Activated naive CD4-positive, alpha-beta T cell treated with Interleukin-2 at 50 U/mL for 16 hours (primary cell): Measurements from ENCODE around the gene AGAP1.
A peak's percentile ranks its signal among the peaks of the same experiment; 100 is the strongest.

Source experiments
- DNase-seq: peaks from one replicate; pipeline ENCODE4 v3.0.0-alpha.2; 2020

The AGAP1 gene

GRCh38 chr2:235612181-235612950 is 118.5 kb downstream of the AGAP1 start:
- DNase-seq, result no peak

- DNase-seq, result no peak
These were observed 119.8 kb downstream of the AGAP1 start for GRCh38 chr2:235613649-235614048.

- DNase-seq, result no peak
These were observed 120.5 kb downstream of the AGAP1 start for GRCh38 chr2:235614176-235614860.

GRCh38 chr2:235614900-235615712 is 121.3 kb downstream of the AGAP1 start:
- no peak for DNase-seq

GRCh38 chr2:235616885-235617284 is 123.0 kb downstream of the AGAP1 start:
- DNase-seq, result no peak

- DNase-seq, result no peak
These were observed 124.2 kb downstream of the AGAP1 start for GRCh38 chr2:235618039-235618438.

- DNase-seq, result no peak
These were observed 125.7 kb downstream of the AGAP1 start for GRCh38 chr2:235619544-235619943.

- no peak for DNase-seq
These were observed 127.9 kb downstream of the AGAP1 start for GRCh38 chr2:235621736-235622135.

- no peak for DNase-seq
These were observed 129.3 kb downstream of the AGAP1 start for GRCh38 chr2:235623111-235623510.

- DNase-seq, result no peak
These were observed 129.9 kb downstream of the AGAP1 start for GRCh38 chr2:235623752-235624151.

GRCh38 chr2:235626658-235627057 is 132.8 kb downstream of the AGAP1 start:
- DNase-seq, result no peak

- no peak for DNase-seq
These were observed 133.8 kb downstream of the AGAP1 start for GRCh38 chr2:235627682-235628081.

GRCh38 chr2:235630718-235631296 is 137.0 kb downstream of the AGAP1 start:
- no peak for DNase-seq

GRCh38 chr2:235634435-235635158 is 140.8 kb downstream of the AGAP1 start:
- DNase-seq, result no peak

GRCh38 chr2:235636546-235636945 is 142.7 kb downstream of the AGAP1 start:
- DNase-seq, result no peak

GRCh38 chr2:235637896-235638295 is 144.1 kb downstream of the AGAP1 start:
- DNase-seq, result no peak

GRCh38 chr2:235638541-235639427 is 144.9 kb downstream of the AGAP1 start:
- no peak for DNase-seq

- no peak for DNase-seq
These were observed 145.6 kb downstream of the AGAP1 start for GRCh38 chr2:235639428-235639773.

GRCh38 chr2:235639885-235640284 is 146.0 kb downstream of the AGAP1 start:
- no peak for DNase-seq

GRCh38 chr2:235640377-235640776 is 146.5 kb downstream of the AGAP1 start:
- no peak for DNase-seq

- peak; percentile 6 for DNase-seq
These were observed 147.3 kb downstream of the AGAP1 start for GRCh38 chr2:235640926-235641723.
